ENCODE measurements around the gene NIM1K.
"Not testable (repeated sequence)": the region's sequence is repeated elsewhere in the genome, so short reads cannot be mapped to it uniquely, and the experiment has no call there.

NIM1K gene

DNA sequence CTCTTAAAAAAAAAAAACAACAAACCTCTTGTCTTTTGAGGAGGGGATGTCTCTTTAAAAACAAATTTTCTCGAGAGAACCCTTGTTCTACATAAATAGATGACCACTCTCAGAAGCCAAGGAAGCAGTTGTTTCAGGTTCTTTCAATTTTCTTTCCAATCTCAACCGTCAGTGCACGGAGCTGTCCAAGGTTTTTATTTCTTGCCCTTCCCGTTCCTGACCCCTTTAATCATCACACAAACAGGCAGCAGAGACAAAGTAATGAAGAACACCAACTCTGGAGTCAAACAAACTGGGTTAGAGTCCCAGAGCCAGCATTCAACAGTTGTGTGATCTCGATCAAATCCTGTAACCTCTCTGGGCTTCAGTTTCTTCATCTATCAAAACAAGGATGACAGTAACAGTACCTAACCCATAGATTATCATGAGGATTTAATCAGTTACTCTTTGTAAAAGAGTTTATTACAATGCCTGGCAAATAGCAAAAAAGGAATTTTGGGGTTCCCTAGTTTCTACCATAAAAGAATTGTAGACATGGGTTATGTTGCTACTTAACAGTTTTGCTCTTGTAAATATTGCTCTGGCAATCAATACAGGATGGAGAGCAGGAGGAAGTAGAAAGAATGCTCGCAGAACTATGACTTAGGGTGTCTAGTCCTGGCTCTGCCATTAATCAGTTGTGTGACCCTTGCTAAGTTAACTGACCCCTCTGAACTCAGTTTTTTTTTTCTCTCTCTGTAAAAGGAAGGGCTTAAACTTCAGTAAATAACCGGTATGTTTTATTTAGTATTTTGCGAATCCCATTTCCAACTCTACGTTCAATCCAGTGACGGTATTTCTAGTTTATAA lies 1.0 kb upstream of the NIM1K start:
- DNase-seq, result no peak

GRCh38 chr5:43192558-43193180 lies 644 bp downstream of the NIM1K start:
- no peak for DNase-seq

DNA sequence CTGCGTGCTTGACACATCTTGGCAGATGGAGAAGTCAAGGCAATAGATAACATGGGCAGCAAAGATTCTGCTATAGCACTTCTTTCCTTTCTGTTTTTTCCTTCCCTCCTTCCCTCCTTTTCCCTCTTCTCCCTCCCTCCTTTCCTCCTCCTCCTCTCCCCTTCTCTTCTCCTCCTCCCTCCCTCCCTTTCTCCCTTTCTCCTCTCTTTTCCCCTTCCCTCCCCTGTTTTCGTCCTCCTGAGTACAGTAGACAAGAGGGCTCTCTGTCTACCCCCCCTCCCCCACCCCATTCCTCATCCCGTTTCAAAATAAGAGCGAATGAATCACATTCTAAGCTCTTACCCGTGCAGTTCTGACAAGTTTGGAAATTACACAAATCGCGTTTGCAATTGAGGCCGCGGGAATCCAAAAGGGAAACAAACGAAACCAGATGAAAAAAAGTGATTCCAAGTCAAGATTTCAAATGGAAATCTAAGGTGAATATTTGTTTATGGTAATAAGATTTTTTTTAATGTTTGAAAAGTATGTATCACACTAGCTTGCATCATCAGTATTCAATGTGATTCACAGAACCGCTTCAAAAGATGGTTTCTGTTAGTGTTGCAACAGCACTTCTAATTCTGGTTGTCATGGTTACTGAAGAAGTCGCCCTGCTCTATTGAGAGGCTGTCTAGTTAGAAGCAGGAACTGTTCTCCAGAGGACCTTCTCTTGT lies 1.3 kb downstream of the NIM1K start:
- DNase-seq, result peak; percentile 25

GRCh38 chr5:43193894-43194265 lies 1.9 kb downstream of the NIM1K start:
- no peak for DNase-seq

- no peak for DNase-seq
Observed at GRCh38 chr5:43195670-43196265, 3.7 kb downstream of the NIM1K start.

DNA sequence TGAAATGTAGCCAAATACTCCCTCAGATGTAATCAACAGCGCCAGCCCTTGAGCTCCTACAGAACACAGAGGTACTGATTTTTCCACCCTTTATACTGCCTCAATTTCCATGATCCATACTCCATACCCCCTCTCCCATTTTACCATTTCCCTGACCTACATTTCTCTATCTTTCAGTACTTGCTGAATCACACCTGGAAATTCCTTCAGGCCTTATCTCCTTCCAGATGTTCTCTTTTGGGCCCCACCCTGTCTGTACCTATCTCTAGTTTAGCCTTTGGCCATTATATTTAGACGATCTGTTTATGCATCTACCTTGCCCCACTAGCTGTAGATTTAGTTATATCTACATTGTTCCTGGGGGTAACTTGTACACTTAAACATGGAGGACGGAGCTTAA lies 5.5 kb downstream of the NIM1K start:
- DNase-seq, result no peak

DNA sequence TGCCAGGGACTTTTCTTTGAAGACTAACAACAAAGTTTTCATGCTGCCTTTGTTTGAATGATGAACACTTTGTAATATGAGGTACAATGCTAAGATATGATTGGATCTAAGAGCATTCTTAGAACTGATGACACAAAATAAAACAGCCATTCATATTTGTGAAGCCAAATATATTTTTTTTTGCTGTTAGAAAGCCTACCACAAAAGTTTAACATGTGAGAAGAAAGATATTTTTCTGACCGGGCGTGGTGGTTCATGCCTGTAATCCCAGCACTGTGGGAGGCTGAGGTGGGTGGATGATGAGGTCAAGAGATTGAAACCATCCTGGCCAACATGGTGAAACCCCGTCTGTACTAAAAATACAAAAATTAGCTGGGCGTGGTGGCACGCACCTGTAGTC lies 9.4 kb downstream of the NIM1K start:
- not testable (repeated sequence) for DNase-seq

- DNase-seq, result no peak
Observed at GRCh38 chr5:43202380-43202779, 10.4 kb downstream of the NIM1K start.

DNA sequence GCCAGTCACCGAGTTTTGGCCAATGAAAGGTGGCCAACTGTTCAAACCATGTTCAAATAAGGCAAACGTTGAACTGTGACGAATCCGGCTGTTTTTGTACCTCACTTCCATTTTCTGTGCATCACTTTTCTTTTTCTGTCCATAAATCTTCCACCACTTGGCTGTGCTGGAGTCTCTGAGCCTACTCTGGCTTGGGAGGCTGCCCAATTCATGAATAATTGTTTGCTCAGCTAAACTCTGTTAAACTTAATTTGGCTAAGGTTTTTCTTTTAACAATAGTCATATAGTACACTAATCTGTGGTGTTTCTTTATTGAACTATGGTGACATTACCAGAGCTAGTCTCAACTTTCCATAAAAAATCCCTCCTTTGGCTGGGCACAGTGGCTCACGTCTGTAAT lies 11.3 kb downstream of the NIM1K start:
- no peak for DNase-seq

GRCh38 chr5:43204958-43205357 lies 12.9 kb downstream of the NIM1K start:
- DNase-seq, result no peak

DNA sequence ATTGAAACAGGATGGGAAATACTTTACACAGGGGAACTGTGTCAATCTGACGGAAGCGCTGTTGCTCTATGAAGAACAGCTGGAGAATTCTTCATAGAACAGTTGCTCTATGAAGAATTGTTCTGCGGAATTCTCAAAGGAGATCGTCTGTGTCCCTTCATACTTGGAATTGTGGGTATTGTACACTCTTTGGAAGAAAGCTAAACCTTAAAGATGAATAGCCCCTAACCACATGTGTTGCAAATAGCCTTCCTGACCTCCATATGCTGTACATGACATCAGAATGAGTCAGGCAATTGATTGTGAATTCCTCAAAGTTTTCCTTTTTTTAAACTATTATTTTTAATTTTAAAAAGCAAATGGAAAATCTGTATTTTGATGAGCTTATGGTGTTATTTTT lies 15.6 kb downstream of the NIM1K start:
- no peak for DNase-seq

GRCh38 chr5:43208658-43209057 lies 16.6 kb downstream of the NIM1K start:
- DNase-seq, result peak; percentile 13

DNA sequence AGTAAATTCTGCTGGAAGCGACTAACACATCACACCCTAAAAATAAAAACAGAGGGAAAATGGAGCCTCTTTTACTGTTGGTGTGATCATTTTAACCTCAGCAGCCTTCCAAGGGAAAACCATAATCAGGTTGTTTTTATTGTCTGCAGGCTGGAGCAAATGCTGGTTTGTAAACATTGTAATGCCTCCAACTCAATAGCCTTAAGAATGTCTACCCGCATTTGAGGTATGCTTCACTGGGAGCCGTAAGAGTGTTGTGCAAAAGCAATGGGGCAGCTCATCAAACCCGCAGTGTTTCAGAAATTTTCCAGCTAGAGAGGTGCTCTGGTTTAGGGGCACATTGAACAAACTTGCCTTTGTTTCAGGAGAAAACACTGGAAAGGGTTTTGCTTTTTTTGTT lies 17.0 kb downstream of the NIM1K start:
- DNase-seq, result no peak

DNA sequence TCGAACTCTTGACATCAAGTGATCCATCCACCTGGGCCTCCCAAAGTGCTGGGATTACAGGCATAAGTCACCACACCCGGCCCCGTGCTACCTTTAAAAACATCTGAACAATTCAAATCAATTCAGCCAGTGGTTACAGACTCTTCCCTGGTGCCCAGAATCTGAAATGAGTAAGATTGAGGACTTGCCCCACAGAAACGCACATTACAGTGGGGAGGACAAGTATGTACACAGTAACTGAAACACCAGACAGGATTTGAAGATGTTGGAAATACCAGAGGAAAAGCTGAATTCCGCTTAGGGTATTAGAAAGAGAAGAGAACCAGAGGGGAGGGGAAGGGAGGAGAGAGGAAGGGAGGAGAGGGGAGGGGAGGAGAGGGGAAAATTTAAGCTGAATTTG lies 17.8 kb downstream of the NIM1K start:
- no peak for DNase-seq

DNA sequence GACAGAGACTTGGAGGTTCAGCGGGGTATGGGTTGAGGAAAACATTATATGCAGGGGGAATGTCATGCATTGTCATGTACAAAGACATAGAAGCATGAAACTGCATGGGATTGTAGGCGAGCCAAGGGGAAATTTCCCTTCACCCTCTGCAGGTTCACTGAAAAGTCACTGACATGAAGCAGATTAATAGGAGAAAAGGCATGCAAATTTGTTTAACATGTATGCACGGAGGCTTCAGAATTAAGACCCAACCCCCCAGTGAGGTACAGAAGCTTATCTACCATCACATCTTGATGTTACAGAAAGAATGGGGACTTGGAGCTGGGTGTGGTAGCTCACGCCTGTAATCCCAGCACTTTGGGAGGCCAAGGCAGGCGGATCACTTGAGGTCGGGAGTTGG lies 18.5 kb downstream of the NIM1K start:
- no peak for DNase-seq

- no peak for DNase-seq
Observed at GRCh38 chr5:43213951-43214350, 21.9 kb downstream of the NIM1K start.

DNA sequence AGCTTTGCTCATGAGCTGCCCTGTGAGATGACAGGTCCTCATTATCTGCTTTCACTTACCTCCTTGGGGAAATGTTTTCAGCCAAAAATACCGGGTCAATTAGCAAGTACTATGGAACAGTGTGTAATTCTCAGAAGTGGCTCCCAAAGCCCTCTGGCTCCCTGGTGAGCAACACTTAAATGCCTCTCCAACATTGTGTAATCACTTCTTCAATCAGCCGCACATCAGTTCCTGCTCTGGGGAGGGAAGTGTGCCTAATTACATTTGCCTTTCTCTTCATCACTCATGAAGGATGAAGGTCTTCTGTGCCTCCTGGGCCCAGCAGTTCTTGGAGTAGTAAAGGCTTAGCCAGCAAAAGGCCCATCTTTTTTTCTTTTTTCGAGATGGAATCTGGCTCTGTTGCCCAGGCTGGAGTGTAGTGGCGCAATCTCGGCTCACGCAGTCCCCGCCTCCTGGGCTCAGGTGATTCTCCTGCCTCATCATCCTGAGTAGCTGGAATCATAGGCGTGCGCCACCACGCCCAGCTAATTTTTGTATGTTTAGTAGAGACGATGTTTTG lies 23.1 kb downstream of the NIM1K start:
- peak; percentile 53 for DNase-seq

- DNase-seq, result no peak
Observed at GRCh38 chr5:43216941-43217340, 24.9 kb downstream of the NIM1K start.

DNA sequence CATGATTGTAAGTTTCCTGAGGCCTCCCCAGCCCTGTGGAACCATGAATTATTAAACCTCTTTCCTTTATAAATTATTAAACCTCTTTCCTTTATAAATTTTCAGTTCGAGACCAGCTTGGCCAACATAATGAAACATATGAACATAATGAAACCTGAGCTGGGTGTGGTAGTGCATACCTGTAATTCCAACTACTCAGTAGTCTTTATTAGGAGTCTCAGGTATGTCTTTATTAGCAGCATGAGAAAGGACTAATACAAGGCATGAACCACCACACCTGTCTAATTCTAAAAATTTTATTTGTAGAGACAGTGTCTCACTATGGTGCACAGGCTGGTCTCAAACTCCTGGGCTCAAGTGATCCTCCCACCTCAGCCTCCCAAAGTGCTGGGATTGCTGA lies 27.1 kb downstream of the NIM1K start:
- no peak for DNase-seq

GRCh38 chr5:43221502-43221901 lies 29.5 kb downstream of the NIM1K start:
- DNase-seq, result no peak

DNA sequence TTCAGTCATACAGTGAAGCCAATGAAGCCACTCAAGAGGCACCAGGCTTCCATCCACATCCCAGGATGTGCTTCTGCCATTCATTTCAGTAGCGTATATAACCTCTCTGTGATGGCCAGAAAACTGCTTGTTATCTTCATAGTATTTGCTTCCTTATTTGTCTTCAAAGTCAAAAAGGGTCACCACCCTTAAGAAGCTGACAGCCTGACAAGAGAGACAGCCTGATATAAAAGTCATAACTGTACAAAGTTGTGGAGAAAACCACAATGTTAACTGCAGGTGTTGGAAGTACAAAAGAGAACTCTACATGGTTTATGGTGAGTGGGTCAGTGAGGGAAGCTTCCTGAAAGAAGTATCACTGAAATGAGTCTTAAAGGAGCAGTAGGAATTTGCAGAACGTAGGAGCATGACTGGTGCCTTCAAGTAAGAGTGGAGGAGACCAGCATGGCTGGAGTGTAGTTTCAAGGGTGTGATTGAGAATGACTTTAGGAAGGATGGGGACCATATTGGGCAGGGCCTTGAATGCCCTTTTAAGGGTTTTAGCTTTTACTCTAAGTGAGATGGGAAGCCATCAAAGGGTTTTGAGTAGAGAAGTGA lies 33.7 kb downstream of the NIM1K start:
- no peak for DNase-seq

- DNase-seq, result no peak
Observed at GRCh38 chr5:43227655-43228054, 35.6 kb downstream of the NIM1K start.

GRCh38 chr5:43230707-43231106 lies 38.7 kb downstream of the NIM1K start:
- no peak for DNase-seq
